ENCODE results near the gene RBM20. TPM values are rescaled to one million over a fixed set of nuclear protein-coding genes. Genes with fewer than 3 reads are reported as not detected.

Gene RBM20
- total and polyA plus RNA-seq, 10 of the 15 experiments (the other 5 are each of a cell fraction or from before 2014, with no cell fraction given): 0.04 to 0.26 (median 0.15) TPM

GRCh38 chr10:110815354-110816004 lies 171.3 kb downstream of the RBM20 start (continued):
- TF ChIP-seq CTCF (IDR thresholded peaks at IDR 0.05 in 2 of 3, conservative IDR thresholded peaks at IDR 0.05 in 1 of 3; ENCODE audit: control insufficient read depth in 2 of 3, extremely low read depth in 1 of 3, insufficient read depth in 1 of 3, low read depth in 3 of 3, low read length in 3 of 3): no peak
- TF ChIP-seq BHLHE40 (IDR thresholded peaks at IDR 0.05; ENCODE audit: borderline replicate concordance in 1 of 2, low read depth in 2 of 2, low read length in 1 of 2): no peak
- no peak for TF ChIP-seq TCF7 (IDR thresholded peaks at IDR 0.05; ENCODE audit: borderline replicate concordance)
- TF ChIP-seq, protein P1, sequence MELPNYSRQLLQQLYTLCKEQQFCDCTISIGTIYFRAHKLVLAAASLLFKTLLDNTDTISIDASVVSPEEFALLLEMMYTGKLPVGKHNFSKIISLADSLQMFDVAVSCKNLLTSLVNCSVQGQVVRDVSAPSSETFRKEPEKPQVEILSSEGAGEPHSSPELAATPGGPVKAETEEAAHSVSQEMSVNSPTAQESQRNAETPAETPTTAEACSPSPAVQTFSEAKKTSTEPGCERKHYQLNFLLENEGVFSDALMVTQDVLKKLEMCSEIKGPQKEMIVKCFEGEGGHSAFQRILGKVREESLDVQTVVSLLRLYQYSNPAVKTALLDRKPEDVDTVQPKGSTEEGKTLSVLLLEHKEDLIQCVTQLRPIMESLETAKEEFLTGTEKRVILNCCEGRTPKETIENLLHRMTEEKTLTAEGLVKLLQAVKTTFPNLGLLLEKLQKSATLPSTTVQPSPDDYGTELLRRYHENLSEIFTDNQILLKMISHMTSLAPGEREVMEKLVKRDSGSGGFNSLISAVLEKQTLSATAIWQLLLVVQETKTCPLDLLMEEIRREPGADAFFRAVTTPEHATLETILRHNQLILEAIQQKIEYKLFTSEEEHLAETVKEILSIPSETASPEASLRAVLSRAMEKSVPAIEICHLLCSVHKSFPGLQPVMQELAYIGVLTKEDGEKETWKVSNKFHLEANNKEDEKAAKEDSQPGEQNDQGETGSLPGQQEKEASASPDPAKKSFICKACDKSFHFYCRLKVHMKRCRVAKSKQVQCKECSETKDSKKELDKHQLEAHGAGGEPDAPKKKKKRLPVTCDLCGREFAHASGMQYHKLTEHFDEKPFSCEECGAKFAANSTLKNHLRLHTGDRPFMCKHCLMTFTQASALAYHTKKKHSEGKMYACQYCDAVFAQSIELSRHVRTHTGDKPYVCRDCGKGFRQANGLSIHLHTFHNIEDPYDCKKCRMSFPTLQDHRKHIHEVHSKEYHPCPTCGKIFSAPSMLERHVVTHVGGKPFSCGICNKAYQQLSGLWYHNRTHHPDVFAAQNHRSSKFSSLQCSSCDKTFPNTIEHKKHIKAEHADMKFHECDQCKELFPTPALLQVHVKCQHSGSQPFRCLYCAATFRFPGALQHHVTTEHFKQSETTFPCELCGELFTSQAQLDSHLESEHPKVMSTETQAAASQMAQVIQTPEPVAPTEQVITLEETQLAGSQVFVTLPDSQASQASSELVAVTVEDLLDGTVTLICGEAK (IDR thresholded peaks at IDR 0.05; ENCODE audit: borderline replicate concordance): no peak

Measured in GM12878 (cell line).